HS-27A (cell line): Measurements from ENCODE around the gene LHX8.
"Not testable (repeated sequence)": the region's sequence is repeated elsewhere in the genome, so short reads cannot be mapped to it uniquely, and the experiment has no call there.

Source experiments
- DNase-seq: peaks from one replicate; pipeline ENCODE4 v3.0.0-alpha.2; 2012; ENCODE audit warnings: low read depth, missing footprints

The LHX8 gene

GRCh38 chr1:75132812-75133619, 1.2 kb upstream of the LHX8 start:
- DNase-seq = no peak

- DNase-seq = no peak
Observed at GRCh38 chr1:75134647-75135572, 722 bp downstream of the LHX8 start.

GRCh38 chr1:75135573-75136194, 1.5 kb downstream of the LHX8 start:
- no peak for DNase-seq

- no peak for DNase-seq
Observed at GRCh38 chr1:75136195-75136815, 2.1 kb downstream of the LHX8 start.

DNA sequence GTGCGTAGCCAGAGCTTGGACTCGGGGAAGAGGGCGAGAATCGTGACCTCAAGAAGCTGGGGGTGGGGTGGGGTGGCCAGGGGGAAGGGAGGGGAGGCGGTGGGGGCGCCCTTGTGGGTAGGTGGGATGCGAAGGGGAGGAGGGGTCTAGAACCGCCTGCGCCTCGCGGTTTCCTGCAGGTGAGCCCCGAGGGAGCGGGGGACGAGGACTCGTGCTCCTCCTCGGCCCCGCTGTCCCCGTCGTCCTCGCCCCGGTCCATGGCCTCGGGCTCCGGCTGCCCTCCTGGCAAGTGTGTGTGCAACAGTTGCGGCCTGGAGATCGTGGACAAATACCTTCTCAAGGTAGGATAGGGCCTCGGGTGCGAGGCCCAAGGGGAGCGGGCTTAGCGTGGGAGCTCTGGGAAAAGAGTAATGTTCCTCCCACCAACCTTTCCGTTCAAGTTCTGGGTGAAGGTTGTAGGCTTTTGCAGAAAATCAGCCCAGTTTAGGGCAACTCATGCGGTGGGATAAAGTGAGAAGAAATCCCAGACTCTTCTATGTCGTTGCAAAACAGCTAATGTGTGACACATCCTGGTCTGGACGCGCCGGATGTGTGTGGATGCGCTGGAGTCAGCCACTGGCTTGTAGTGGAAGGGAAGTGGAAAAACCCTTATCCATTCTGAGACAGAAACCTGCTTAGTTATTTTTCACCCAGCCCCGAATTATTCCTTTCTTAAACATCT, 2.9 kb downstream of the LHX8 start:
- no peak for DNase-seq

GRCh38 chr1:75152092-75152491, 17.9 kb downstream of the LHX8 start:
- DNase-seq = no peak

DNA sequence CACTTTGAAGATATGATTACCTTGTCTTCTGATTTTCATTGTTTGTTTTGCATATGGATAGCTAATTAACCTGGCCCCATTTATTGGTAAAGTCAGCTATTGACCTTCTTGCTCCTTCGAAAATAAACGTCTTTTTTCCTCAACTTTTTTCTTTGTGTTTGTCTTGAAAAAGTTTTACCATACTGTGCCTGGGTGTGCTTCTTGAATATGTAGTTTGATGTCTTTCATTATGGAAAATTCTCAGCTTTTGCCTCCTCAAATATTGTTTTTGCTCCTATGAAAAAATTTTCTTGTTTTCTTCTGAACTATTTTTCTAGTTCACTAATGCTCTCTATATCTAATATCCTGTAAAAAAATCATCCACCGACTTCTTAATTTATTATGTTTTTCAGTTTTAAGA, 25.0 kb downstream of the LHX8 start:
- no peak for DNase-seq

DNA sequence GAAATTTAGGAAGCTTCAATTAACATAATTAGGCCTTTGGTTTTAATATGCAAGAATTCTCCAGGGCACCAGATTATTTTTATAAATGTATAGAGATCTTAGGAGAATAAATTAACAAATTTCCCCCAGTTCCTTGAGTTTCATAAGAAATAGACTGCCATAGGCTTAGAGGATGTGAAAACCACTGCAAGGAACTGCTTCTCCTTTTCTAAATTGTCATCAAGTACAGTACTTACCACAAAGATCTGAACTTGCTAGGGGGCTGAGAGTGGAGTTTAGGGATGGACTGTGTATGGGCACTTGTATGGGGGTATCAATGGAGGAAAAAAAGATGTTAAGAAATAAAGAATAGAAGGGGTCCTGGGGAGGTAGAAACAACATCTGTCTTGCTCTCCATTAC, 31.1 kb downstream of the LHX8 start:
- DNase-seq = no peak

DNA sequence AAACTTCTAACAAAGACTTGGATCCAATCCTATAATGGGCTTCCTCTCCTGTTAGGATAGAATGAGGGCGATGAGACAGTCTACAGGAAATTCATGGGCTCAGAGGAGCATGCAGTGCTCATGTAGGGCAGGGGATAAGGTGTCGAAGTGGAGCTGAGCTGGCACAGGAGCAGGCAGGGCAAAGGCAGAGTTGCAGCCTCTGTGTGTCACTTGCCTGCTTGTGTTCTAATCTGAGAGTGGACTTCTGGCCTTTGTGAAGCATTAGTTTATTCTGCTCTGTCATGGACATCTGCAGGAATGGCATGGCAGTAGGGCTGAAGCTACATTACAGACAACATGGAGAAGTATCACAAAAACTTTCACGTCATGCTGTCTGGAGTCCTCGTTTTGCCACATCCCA, 32.6 kb downstream of the LHX8 start:
- DNase-seq = no peak

- no peak for DNase-seq
Observed at GRCh38 chr1:75170011-75170410, 35.8 kb downstream of the LHX8 start.

DNA sequence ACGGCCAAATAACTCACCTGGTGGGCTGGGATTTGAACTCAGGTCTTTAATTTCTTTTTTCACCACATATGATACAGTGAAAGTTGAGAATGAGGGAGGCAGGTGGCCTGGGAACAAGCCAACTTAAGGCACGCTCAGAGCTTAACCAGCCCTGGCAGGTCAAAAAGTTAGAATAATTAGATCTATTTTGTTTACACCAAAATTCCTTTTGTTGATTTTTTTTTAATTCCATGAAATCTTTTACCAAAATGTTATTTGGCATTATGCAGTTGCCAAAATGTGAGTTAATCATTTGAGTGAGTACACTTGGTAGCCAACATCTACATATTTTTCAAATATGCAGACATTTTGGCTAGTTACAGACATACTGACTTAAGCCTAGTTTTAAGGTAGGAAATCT, 36.8 kb downstream of the LHX8 start:
- DNase-seq = no peak

DNA sequence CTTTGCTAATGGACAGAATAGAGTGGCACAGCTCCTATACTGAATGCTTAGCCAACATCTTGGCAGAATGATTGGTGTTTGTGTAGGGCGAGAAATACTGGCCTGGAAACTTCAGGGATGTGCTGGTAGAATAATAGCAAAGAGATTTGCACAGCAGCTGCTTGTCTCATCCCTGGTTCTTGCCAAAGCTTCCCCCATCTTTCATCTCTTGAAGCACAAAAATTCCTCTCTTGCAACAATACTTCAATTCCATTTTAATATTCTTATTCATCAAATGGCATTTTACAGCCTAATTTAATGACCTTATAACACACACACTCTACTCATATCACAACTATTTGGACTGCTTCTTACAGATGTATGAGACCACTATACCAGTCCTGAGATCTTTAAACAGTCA, 37.7 kb downstream of the LHX8 start:
- DNase-seq = no peak

DNA sequence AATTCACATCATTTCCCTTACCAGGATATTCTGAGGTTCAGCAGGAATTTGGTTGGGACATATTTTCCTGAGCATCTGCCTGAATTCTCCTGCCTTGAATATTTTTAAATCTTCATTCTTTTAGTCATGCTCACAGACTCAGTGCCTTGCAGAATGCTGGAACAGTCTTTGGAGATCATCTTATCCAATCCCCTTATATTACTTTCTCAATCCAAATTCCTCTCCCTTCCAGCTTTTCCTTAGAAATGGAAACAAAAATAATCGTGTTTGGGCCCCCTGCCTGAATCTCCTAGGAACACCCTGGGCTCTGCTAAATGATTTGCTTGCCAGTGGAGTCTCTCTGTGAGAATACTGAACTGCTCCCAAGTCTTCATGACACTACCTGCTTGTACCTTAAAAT, 38.4 kb downstream of the LHX8 start:
- no peak for DNase-seq

- DNase-seq = no peak
Observed at GRCh38 chr1:75174031-75174760, 40.0 kb downstream of the LHX8 start.

GRCh38 chr1:75181214-75181955, 47.2 kb downstream of the LHX8 start:
- not testable (repeated sequence) for DNase-seq

DNA sequence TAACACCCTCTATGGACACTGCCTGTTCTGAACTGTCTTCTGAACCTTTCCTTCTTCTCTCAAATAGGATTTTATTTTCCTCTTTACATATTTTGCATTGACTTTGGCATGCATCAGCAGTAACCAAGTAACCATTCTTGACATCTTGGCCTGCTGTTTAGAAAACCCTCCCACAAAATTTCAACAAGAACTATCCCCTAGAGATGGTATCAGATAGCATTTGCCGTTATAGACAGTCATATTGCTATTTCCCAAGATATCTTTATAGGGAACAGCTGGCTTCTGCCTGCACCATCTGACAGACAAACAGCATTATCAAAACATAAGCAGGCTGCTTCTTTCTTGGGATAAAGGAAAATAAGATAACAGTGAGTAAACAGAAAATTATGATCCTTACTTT, 54.7 kb downstream of the LHX8 start:
- DNase-seq = no peak

DNA sequence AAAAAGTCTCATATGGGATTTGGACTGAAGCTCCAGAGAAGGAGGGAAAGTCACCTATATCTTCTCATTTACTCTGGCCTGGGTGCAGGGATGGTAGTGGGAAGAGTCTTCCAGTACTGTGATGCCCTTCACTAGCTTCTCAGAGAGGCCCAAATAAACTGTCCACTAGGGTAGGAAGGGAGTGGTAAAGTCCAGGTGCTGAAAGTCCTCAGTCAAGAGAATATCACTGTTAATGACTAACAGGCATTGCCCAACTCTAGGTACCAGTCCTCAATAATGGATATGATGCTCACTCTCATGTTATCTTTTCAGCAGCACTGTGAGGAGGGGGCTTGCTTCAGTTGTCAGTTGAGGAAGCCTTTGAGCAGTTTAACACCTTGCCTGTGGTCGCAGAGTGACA, 64.0 kb downstream of the LHX8 start:
- no peak for DNase-seq

DNA sequence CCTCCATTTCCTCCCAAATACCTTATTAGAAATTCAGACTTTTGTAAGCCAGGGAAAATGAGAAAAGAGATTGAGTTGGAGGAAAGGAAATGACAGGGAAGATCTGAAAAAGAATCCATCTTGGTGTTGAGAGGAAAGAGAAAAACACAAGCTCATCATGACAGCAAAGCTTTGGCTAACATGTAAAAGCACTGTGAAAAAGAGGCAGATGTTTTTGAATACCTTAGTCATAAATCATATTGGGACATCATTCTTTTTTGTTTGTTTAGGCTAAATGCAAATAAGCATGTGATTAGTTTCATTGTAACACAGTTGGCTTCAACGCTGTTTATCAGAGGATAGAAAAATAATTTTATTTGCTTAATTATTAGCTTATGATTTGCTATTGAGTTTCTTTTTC, 64.6 kb downstream of the LHX8 start:
- DNase-seq = no peak

DNA sequence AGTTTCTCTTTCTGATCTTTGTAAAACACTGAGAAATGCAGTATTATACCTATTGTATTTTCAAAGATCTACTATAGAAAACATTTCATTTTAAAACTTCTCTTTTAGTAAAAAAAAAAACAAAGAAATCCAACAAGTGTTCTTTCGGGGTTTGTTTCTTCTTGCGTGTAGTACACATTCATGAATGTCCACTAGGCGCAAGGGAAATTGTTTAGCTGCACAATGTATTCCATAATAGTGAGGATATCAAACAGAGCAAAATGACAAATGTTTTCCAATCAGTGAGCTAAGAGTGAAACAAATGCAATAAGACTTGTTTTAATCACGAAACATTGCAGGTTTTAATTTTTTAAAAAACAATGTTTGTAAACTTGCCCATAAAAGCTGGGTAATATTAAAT, 68.6 kb downstream of the LHX8 start:
- DNase-seq = no peak
